HG03280 (cell line): ENCODE measurements around the gene MPHOSPH9.

Experiments used
- ATAC-seq: cut with Tn5 transposase; IDR thresholded peaks from one replicate; pipeline ENCODE4 v1.9.1; 2021; ENCODE audit warnings: mild to moderate bottlenecking, moderate library complexity; ENCODE audit not compliant: unreplicated experiment

Gene MPHOSPH9

GRCh38 chr12:123106640-123107359, 126.1 kb downstream of the MPHOSPH9 start:
- no peak for ATAC-seq

- no peak for ATAC-seq
These were observed 127.6 kb downstream of the MPHOSPH9 start for GRCh38 chr12:123105211-123105826.

- no peak for ATAC-seq
These were observed 128.1 kb downstream of the MPHOSPH9 start for GRCh38 chr12:123104809-123105208.
